ENCODE data around the gene PIP5K1C. TPM values are rescaled to one million over a fixed set of nuclear protein-coding genes. Genes with fewer than 3 reads are reported as not detected.

PIP5K1C gene
- total RNA-seq, 1 experiment from 2014 or later: 26.9 TPM

DNA sequence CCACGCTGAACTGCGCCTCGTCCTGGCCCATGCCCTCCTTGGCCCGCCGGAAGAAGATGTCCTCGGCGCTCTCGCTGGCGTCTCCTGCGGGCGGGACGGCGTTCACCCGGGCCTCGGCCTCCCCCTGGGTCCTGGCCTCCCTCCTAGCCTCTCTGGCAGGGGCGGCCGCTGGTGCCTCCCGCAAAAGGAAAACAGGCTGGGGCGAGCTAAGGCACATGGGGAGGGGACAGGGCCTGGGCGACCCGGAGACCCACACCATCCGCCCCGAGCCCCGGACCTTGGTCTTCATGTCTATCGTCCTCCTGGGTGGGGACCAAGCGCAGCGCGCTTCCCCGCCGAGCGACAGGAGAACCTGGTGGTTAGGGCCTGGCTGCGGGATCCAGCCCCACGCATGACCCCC, 87.9 kb downstream of the PIP5K1C start:
- Histone ChIP-seq H2AFZ (ENCODE audit: low read depth, low read length, poor library complexity, severe bottlenecking) (no peak overlapping the region), H4K20me1 (ENCODE audit: insufficient read depth) (no peaks in the 10 kb centered on the region), H3K9me3 (ENCODE audit: control insufficient read depth in 1 of 2, insufficient read depth in 1 of 2, low read depth in 1 of 2, low read length in 2 of 2) (no peaks in the 10 kb centered on the region), H3K9ac (ENCODE audit: low read length) (no peak overlapping the region), H3K27ac (ENCODE audit: low read depth, low read length) (no peak overlapping the region), H3K4me3 (replicated peaks in 1 of 2; ENCODE audit: low read depth in 1 of 2, low read length in 2 of 2) (no peak overlapping the region), H3K4me1 (ENCODE audit: control insufficient read depth in 1 of 2, insufficient read depth in 2 of 2, low read length in 2 of 2) (peaks cover 7 to 11% of the 10 kb centered on the region in 2 experiments), H3K79me2 (ENCODE audit: insufficient read depth, low read length) (no peaks in the 10 kb centered on the region), H3K4me2 (ENCODE audit: low read length) (no peak overlapping the region), H3K27me3 (ENCODE audit: insufficient read depth, low read length) (no peaks in the 10 kb centered on the region), H3K9me2 (ENCODE audit: insufficient read depth) (no peaks in the 10 kb centered on the region), H3K36me3 (ENCODE audit: control insufficient read depth in 1 of 2, insufficient read depth in 2 of 2, low read length in 2 of 2) (peaks cover 0 to 7% of the 10 kb centered on the region in 2 experiments; a peak in 1 of 4 replicates)
- DNase-seq (ENCODE audit: low read depth, low spot score) (no peak), ATAC-seq (no peak)
- POLR2A ChIA-PET: no interaction called here
- BruUV-seq (replicated peaks): no TSS peak
- intact Hi-C loops (cut with micrococcal nuclease): no loop called here
- TF ChIP-seq FOSL1 (IDR thresholded peaks at IDR 0.05; ENCODE audit: low read depth): no peak
- TF ChIP-seq YY1 (IDR thresholded peaks at IDR 0.05; ENCODE audit: extremely low read depth, insufficient replicate concordance, low read depth, low read length): no peak
- no peak for TF ChIP-seq JUND (IDR thresholded peaks at IDR 0.05)
- no peak for TF ChIP-seq POLR2A (IDR thresholded peaks at IDR 0.05; ENCODE audit: borderline replicate concordance, extremely low read depth, insufficient read depth, insufficient read length)
- TF ChIP-seq MAX (IDR thresholded peaks at IDR 0.05): no peak
- TF ChIP-seq ELF1 (IDR thresholded peaks at IDR 0.05; ENCODE audit: borderline replicate concordance, low read depth): no peak
- no peak for TF ChIP-seq SIN3A (IDR thresholded peaks at IDR 0.05; ENCODE audit: low read depth)
- no peak for TF ChIP-seq ATF3 (IDR thresholded peaks at IDR 0.05)
- CTCF ChIA-PET: no interaction called here
- RAD21 ChIA-PET (ENCODE audit: low non-redundant PET in 1 of 2, low total read pairs in 2 of 2, uncharacterized antibody in 2 of 2, unreplicated experiment in 2 of 2): no interaction called here

DNA sequence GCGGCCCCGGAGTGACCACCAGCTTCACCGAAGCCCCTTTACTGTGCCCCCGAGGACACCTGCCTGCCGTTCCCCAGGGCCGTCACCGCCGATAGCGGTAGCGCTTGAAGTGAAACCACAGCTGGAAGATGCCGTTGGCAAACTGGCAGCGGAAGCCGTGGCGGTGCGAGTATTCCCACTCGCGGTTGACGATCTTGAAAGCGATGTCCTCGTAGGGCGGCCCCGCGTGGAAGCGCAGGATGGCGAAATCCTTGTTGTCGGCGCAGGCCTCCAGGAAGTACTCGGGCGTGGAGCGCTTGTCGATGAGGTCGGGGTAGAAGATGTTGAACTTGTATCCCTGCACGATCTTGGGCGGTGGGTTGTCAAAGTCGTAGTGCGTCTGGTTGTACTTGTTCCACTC, 88.4 kb downstream of the PIP5K1C start:
- RAD21 ChIA-PET (ENCODE audit: low non-redundant PET in 1 of 2, low total read pairs in 2 of 2, uncharacterized antibody in 2 of 2, unreplicated experiment in 2 of 2): no interaction called here
- Histone ChIP-seq H3K9ac (ENCODE audit: low read length) (no peak overlapping the region), H3K4me3 (replicated peaks in 1 of 2; ENCODE audit: low read depth in 1 of 2, low read length in 2 of 2) (no peak overlapping the region), H4K20me1 (ENCODE audit: insufficient read depth) (no peaks in the 10 kb centered on the region), H3K9me2 (ENCODE audit: insufficient read depth) (no peaks in the 10 kb centered on the region), H3K27me3 (ENCODE audit: insufficient read depth, low read length) (no peaks in the 10 kb centered on the region), H3K9me3 (ENCODE audit: control insufficient read depth in 1 of 2, insufficient read depth in 1 of 2, low read depth in 1 of 2, low read length in 2 of 2) (no peaks in the 10 kb centered on the region), H3K4me1 (ENCODE audit: control insufficient read depth in 1 of 2, insufficient read depth in 2 of 2, low read length in 2 of 2) (peaks cover 7 to 15% of the 10 kb centered on the region in 2 experiments), H3K4me2 (ENCODE audit: low read length) (no peak overlapping the region), H3K36me3 (ENCODE audit: control insufficient read depth in 1 of 2, insufficient read depth in 2 of 2, low read length in 2 of 2) (peaks cover 0 to 7% of the 10 kb centered on the region in 2 experiments; a peak in 1 of 4 replicates), H3K79me2 (ENCODE audit: insufficient read depth, low read length) (no peaks in the 10 kb centered on the region), H2AFZ (ENCODE audit: low read depth, low read length, poor library complexity, severe bottlenecking) (no peak overlapping the region), H3K27ac (ENCODE audit: low read depth, low read length) (no peak overlapping the region)
- DNase-seq (ENCODE audit: low read depth, low spot score) (no peak), ATAC-seq (no peak)
- POLR2A ChIA-PET: no interaction called here
- BruUV-seq (replicated peaks): no TSS peak
- intact Hi-C loops (cut with micrococcal nuclease): no loop called here
- CTCF ChIA-PET: no interaction called here
- TF ChIP-seq FOSL1 (IDR thresholded peaks at IDR 0.05; ENCODE audit: low read depth): no peak
- TF ChIP-seq SIN3A (IDR thresholded peaks at IDR 0.05; ENCODE audit: low read depth): no peak
- TF ChIP-seq JUND (IDR thresholded peaks at IDR 0.05): no peak
- TF ChIP-seq ELF1 (IDR thresholded peaks at IDR 0.05; ENCODE audit: borderline replicate concordance, low read depth): no peak
- TF ChIP-seq CTCF (IDR thresholded peaks at IDR 0.05 in 2 of 3, conservative IDR thresholded peaks at IDR 0.05 in 1 of 3; ENCODE audit: borderline replicate concordance in 1 of 3, insufficient read depth in 1 of 3, low read depth in 2 of 3, low read length in 2 of 3): no peak
- no peak for TF ChIP-seq YY1 (IDR thresholded peaks at IDR 0.05; ENCODE audit: extremely low read depth, insufficient replicate concordance, low read depth, low read length)
- TF ChIP-seq POLR2AphosphoS5 (IDR thresholded peaks at IDR 0.05; ENCODE audit: low read depth, low read length): no peak
- TF ChIP-seq, protein P1, sequence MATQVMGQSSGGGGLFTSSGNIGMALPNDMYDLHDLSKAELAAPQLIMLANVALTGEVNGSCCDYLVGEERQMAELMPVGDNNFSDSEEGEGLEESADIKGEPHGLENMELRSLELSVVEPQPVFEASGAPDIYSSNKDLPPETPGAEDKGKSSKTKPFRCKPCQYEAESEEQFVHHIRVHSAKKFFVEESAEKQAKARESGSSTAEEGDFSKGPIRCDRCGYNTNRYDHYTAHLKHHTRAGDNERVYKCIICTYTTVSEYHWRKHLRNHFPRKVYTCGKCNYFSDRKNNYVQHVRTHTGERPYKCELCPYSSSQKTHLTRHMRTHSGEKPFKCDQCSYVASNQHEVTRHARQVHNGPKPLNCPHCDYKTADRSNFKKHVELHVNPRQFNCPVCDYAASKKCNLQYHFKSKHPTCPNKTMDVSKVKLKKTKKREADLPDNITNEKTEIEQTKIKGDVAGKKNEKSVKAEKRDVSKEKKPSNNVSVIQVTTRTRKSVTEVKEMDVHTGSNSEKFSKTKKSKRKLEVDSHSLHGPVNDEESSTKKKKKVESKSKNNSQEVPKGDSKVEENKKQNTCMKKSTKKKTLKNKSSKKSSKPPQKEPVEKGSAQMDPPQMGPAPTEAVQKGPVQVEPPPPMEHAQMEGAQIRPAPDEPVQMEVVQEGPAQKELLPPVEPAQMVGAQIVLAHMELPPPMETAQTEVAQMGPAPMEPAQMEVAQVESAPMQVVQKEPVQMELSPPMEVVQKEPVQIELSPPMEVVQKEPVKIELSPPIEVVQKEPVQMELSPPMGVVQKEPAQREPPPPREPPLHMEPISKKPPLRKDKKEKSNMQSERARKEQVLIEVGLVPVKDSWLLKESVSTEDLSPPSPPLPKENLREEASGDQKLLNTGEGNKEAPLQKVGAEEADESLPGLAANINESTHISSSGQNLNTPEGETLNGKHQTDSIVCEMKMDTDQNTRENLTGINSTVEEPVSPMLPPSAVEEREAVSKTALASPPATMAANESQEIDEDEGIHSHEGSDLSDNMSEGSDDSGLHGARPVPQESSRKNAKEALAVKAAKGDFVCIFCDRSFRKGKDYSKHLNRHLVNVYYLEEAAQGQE (IDR thresholded peaks at IDR 0.05; ENCODE audit: low read depth): no peak
- no peak for TF ChIP-seq EGR1 (IDR thresholded peaks at IDR 0.05; ENCODE audit: low read depth)
- no peak for TF ChIP-seq POLR2A (IDR thresholded peaks at IDR 0.05; ENCODE audit: borderline replicate concordance, extremely low read depth, insufficient read depth, insufficient read length)
- TF ChIP-seq SRF (IDR thresholded peaks at IDR 0.05; ENCODE audit: low read depth): no peak
- no peak for TF ChIP-seq ZFX (IDR thresholded peaks at IDR 0.05)
- TF ChIP-seq SP1 (IDR thresholded peaks at IDR 0.05; ENCODE audit: low read depth): no peak
- no peak for TF ChIP-seq CBX3 (IDR thresholded peaks at IDR 0.05; ENCODE audit: low read depth)
